HG03108 (cell line): Measurements from ENCODE around the gene GOLM1.
"Not testable (repeated sequence)": the region's sequence is repeated elsewhere in the genome, so short reads cannot be mapped to it uniquely, and the experiment has no call there.

Source experiments
- ATAC-seq: cut with Tn5 transposase; IDR thresholded peaks from one replicate; pipeline ENCODE4 v1.9.1; 2021; ENCODE audit warnings: moderate library complexity; ENCODE audit not compliant: unreplicated experiment

The GOLM1 gene

GRCh38 chr9:86091477-86091876 lies 7.9 kb downstream of the GOLM1 start:
- ATAC-seq: no peak

GRCh38 chr9:86082870-86083269 lies 16.5 kb downstream of the GOLM1 start:
- ATAC-seq: no peak

GRCh38 chr9:86079865-86080469 lies 19.4 kb downstream of the GOLM1 start:
- ATAC-seq: no peak

- ATAC-seq: no peak
These were observed 19.9 kb downstream of the GOLM1 start for GRCh38 chr9:86079421-86079831.

GRCh38 chr9:86078731-86079130 lies 20.6 kb downstream of the GOLM1 start:
- ATAC-seq: no peak

- ATAC-seq: no peak
These were observed 22.1 kb downstream of the GOLM1 start for GRCh38 chr9:86077276-86077675.

- no peak for ATAC-seq
These were observed 23.9 kb downstream of the GOLM1 start for GRCh38 chr9:86075132-86076109.

GRCh38 chr9:86073839-86074238 lies 25.5 kb downstream of the GOLM1 start:
- ATAC-seq: no peak

GRCh38 chr9:86072394-86072877 lies 26.9 kb downstream of the GOLM1 start:
- ATAC-seq: no peak

GRCh38 chr9:86069206-86069869 lies 30.0 kb downstream of the GOLM1 start:
- no peak for ATAC-seq

- no peak for ATAC-seq
These were observed 35.1 kb downstream of the GOLM1 start for GRCh38 chr9:86064220-86064619.

GRCh38 chr9:86062845-86063693 lies 36.3 kb downstream of the GOLM1 start:
- ATAC-seq: no peak

- ATAC-seq: no peak
These were observed 37.2 kb downstream of the GOLM1 start for GRCh38 chr9:86061972-86062739.

GRCh38 chr9:86057491-86057890 lies 41.9 kb downstream of the GOLM1 start:
- ATAC-seq: no peak

GRCh38 chr9:86054695-86055094 lies 44.7 kb downstream of the GOLM1 start:
- ATAC-seq: no peak

- ATAC-seq: no peak
These were observed 46.5 kb downstream of the GOLM1 start for GRCh38 chr9:86052556-86053468.

- not testable (repeated sequence) for ATAC-seq
These were observed 51.2 kb downstream of the GOLM1 start for GRCh38 chr9:86048018-86048742.

- no peak for ATAC-seq
These were observed 52.0 kb downstream of the GOLM1 start for GRCh38 chr9:86047361-86047760.
